ENCODE data around the gene HRH2.

DNA sequence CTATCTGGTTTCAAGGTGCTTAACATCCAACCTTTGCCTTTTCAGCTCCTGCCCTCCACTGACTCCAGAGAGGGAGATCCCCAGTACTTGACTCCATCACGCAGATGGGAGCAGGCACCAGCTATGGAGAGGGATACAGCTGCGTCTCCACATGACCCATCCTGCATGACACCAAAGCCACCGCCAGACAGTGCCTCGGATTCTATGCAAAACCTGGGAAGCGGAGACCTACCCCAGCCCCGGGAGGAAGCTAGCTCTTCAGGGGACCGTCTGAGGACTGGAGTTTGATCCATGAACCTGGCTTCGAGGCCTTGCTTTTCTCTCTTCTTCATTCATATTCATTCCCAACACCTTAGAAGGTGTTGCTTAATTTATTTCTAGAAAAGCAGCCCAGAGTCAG, 24.8 kb downstream of the HRH2 start:
- TF ChIP-seq, protein P1, sequence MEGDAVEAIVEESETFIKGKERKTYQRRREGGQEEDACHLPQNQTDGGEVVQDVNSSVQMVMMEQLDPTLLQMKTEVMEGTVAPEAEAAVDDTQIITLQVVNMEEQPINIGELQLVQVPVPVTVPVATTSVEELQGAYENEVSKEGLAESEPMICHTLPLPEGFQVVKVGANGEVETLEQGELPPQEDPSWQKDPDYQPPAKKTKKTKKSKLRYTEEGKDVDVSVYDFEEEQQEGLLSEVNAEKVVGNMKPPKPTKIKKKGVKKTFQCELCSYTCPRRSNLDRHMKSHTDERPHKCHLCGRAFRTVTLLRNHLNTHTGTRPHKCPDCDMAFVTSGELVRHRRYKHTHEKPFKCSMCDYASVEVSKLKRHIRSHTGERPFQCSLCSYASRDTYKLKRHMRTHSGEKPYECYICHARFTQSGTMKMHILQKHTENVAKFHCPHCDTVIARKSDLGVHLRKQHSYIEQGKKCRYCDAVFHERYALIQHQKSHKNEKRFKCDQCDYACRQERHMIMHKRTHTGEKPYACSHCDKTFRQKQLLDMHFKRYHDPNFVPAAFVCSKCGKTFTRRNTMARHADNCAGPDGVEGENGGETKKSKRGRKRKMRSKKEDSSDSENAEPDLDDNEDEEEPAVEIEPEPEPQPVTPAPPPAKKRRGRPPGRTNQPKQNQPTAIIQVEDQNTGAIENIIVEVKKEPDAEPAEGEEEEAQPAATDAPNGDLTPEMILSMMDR (optimal IDR thresholded peaks at IDR 0.05 in 1 of 3, IDR thresholded peaks at IDR 0.05 in 1 of 3, conservative IDR thresholded peaks at IDR 0.05 in 1 of 3; ENCODE audit: extremely low read depth in 1 of 3, insufficient read depth in 2 of 3, low read length in 3 of 3): no peak
- TF ChIP-seq EZH2 (IDR thresholded peaks at IDR 0.05; ENCODE audit: low read length): no peak
